GM10847 (cell line): ENCODE measurements around the gene CTIF.

Experiments used
- POLR2A ChIP-seq: IDR thresholded peaks from 2 replicates; pipeline ENCODE4 v1.6.1; 2011; ENCODE audit not compliant: insufficient read length; ENCODE audit errors: extremely low read depth

CTIF gene

GRCh38 chr18:48688961-48689360 lies 150.1 kb downstream of the CTIF start:
- no peak for TF ChIP-seq POLR2A

GRCh38 chr18:48689548-48689947 lies 150.7 kb downstream of the CTIF start:
- TF ChIP-seq POLR2A: no peak

DNA sequence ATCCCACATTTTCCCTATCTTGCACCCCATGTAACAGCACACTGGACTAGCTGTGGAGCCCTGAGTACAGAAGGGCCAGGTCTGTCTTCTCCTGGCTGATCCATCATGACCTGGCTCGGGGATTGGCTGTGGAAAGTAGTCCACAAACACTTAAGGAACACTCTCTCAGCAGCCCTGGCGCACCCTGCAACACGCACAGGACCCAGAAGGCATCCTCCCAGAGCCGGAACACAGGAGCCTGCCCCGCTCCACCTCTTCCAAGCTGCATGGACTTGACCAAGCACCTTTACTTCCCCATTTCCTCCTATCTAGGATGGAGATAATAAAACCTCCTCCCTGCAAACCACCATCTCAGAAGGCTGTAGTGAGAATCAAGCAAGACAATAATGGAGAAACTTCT lies 151.7 kb downstream of the CTIF start:
- no peak for TF ChIP-seq POLR2A

DNA sequence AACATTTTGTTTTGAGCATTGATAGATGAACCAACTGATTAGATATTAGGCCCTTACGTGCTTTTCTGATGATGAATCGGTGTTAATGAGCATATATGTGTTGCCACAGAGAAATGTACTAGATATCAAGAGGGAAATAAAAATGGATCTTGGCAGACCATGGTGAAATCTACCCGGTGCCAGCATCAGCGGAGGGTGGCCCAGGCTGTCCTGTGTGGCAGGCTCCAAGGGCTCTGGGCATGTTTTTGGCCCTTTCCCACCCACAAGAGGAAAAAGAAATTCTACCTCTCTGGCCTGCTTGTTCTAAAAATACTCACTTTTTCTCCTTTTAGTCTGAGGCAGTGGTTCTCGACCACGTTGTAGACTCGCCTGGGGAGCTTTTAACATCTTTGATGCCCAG lies 154.2 kb downstream of the CTIF start:
- no peak for TF ChIP-seq POLR2A

DNA sequence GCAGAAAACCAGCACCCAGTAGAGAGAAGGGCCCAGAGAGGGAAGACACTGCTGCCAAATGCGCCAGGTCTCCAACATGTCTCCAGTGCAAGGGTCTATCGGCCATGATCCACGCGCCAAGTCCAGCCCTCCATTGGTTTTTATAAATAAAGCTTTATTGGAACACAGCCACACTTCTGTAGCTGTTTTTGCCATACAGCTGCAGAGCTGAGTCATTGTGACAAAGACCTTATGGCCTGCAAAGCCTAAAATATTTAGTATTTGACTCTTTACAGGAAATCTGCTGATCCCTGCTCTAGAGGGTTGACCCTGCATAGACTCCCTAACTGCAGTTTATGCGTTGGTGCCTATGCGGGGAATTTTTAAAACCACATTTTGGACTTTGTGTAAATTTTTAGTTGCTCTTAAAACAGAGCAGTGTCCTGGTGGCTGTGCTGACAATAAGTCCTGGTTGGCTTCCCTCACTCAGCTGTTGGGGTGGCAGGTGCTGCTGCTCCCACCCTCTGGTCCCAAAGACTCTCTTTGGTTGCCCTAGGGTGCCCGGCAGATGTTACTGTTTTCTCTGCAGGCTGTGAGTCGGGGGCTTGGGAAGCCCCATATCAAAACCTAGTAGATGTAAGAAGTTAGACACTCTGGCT lies 154.9 kb downstream of the CTIF start:
- TF ChIP-seq POLR2A: no peak

DNA sequence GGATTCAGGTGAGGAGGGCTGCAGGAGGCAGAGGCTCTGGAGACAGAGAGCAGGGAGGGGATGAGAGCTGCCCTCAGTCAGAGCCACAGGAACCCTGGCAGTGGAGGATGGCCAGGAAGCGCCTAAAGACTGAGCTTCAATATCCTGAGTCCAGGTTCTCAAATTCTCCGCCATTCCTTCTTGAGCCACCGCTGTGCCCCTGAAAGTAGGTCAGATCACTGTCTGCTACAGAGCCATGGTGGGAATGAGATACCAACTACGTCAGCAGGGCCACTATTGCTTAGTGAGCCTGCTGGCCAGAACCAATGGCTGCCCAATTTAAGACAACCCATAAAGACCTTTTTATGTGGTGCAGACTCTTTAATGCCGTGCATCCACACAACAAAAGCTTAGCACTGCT lies 155.5 kb downstream of the CTIF start:
- no peak for TF ChIP-seq POLR2A

- no peak for TF ChIP-seq POLR2A
Observed at GRCh38 chr18:48695671-48696070, 156.8 kb downstream of the CTIF start.

GRCh38 chr18:48696218-48696617 lies 157.4 kb downstream of the CTIF start:
- no peak for TF ChIP-seq POLR2A

GRCh38 chr18:48697441-48697840 lies 158.6 kb downstream of the CTIF start:
- TF ChIP-seq POLR2A: no peak

GRCh38 chr18:48698707-48699106 lies 159.9 kb downstream of the CTIF start:
- no peak for TF ChIP-seq POLR2A

DNA sequence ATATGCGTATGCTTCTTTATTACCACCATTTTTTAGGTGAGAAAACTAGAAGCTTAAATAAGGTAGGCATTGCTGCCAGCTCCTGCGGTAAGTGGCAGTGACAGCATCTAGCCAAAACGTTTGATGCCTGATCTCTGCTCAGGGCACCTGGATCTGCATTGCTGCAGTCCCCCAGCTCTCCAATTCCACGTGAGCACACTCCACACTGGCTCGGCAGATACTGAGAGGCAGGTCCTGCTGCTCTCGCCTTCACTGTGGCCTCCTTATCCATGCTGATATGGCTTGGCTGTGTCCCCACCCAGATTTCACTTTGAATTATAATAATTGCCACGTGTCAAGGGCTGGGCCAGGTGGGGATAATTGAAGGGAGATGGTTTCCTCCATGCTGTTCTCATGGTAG lies 160.9 kb downstream of the CTIF start:
- TF ChIP-seq POLR2A: no peak

GRCh38 chr18:48700446-48700845 lies 161.6 kb downstream of the CTIF start:
- TF ChIP-seq POLR2A: no peak

DNA sequence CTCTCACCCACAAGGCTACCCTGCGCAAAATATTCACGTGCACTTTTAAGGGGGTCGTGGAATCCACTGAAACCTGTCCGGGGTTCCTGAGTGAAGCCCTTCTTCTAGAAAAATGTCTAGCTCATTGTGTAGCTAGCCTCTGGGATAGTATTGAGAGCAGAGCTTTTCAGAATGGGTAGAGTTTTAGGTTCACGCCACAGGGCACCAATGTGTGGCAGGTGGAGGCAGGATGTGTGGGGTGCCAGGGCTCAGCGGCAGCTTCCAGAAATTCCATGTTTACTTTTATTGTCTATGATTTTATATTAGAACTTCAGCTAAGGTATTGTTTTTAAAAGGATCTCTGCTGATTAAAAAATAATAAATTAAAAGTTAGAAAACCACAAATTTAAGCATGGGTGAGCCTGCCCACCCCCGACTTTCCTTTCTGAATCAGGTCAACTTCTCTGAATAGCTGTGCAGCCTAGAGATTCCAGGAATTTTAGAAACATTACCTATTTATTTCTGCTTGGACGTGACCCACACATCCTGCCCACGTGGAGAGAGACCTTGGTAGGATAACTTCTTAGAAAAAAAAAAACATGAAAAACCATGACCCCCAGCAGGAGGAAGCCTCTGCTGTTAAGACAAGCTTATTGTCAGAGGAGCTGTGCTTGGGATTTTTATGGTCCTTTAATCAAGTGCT lies 163.7 kb downstream of the CTIF start:
- no peak for TF ChIP-seq POLR2A

DNA sequence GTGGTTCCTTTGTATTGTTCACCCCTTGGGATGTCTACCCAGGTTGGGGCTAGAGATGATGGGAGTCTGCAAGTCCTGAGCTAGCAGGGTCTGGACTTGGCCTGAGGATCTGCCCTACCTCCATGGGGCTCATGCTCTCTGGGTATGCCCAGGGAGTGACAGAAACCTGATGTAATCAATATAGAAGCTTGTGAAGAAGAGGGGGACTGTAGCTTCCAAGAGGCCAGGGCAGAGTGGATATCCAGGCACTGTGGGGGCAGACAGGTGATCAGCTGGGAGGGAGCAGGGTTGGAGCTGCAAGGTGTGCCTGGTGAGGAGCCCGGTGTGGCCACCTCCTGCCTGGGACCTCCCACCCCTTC lies 164.2 kb downstream of the CTIF start:
- TF ChIP-seq POLR2A: no peak

DNA sequence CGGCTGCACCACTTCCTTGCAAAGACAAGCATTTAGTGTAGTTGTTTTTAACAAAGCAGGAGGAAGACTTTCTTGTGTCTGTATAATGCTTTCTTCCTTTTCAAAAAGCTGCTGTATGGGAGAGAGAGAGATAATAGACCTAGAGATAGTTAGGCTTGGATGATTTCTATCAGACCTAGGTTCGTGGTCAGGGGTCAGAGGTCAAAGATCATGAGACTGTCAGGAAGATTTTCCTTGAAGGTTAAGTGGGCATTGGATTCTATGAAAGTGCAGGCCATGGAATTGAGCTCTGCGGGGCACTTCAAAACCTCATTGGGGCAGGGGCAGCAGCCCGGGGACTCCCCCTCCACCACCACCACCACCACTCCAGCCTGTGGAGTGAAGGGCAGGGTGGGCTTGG lies 164.6 kb downstream of the CTIF start:
- no peak for TF ChIP-seq POLR2A

DNA sequence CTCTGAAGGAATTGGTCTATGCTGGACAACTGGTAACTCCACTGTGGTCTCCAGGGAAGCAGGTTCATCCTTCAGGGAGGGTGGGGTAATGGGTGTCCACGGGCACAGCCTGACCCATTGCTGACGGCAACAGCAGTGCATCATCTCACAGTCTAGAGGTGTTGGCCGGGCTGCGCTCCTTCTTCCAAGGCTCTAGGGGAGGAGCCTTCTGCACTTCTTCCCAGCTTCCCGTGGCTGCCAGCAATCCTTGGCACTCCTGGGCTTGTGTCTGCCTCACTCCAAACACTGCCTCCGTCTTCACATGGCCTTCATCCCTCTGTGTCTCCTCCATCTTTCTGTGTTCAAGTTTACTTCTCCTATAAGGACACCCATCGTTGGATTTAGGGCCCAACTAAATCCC lies 166.2 kb downstream of the CTIF start:
- no peak for TF ChIP-seq POLR2A

DNA sequence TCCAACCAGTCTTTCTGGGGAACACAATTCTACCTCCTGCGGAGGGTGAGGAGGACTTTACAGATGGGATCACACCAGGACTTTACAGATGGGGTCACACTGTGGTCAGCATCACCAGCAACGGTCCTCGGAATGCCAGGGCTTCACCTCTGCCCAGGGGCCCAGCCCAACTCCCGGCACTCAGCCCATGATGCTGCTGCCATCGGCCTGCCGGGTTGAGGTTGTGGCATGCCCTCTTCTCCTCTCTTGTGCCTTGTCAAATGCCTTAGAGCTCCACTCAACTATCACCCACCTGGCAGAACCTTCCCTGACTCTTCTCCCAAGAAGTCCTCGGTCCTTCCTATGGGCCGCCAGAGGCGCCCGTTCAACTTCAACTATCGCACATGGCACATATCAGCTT lies 166.7 kb downstream of the CTIF start:
- TF ChIP-seq POLR2A: no peak

DNA sequence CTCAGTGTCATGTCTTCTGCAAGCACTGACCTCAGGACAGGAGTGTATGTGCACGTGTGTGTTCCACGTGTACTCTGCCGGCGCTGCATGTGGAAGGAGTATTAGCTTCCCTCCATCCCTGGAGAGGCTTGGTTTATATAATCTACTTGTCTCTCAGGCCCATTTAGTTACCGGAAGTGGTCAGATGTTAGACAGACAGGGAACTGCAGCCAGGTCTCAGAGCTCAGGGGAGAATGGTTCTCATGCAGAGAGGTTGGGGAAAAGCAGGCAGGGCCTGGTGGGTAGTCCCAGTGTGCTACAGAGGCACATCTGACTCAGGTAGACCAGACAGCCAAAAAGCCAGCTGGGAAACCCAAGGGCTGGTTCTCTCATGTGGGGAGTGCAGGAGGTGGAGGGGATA lies 167.9 kb downstream of the CTIF start:
- TF ChIP-seq POLR2A: no peak
